Colonic mucosa (tissue), 4 donors: ENCODE measurements around the gene GULP1. TPM values are rescaled to one million over a fixed set of nuclear protein-coding genes. Genes with fewer than 3 reads are reported as not detected.

Source experiments
- DNase-seq: peaks from one replicate; pipeline ENCODE4 v3.0.0-alpha.2; 2020
- H3K27ac ChIP-seq: fragments of 200-600 bp; one replicate; pipeline ENCODE4 v1.8.0; 2021
- H3K27me3 ChIP-seq: fragments of 200-600 bp; one replicate; pipeline ENCODE4 v1.8.0; 2021
- H3K36me3 ChIP-seq: fragments of 200-600 bp; one replicate; pipeline ENCODE4 v1.8.0; 2021
- H3K4me1 ChIP-seq: fragments of 200-600 bp; one replicate; pipeline ENCODE4 v1.8.0; 2021; ENCODE audit warnings: mild to moderate bottlenecking
- H3K4me3 ChIP-seq: fragments of 200-600 bp; one replicate; pipeline ENCODE4 v1.8.0; 2021
- H3K9ac ChIP-seq, 2 donors: one replicate each; pipeline ENCODE4 v1.7.0; 2013; ENCODE audit warnings: control low read depth in 2 of 2, low read depth in 2 of 2, low read length in 2 of 2
- H3K9me3 ChIP-seq: fragments of 200-600 bp; one replicate; pipeline ENCODE4 v1.8.0; 2021
- CTCF ChIP-seq: fragments of 200-600 bp; IDR thresholded peaks from one replicate; pipeline ENCODE4 v1.8.0; 2022; ENCODE audit warnings: antibody characterized with exemption, mild to moderate bottlenecking
- intact Hi-C: fragments of 100-400 bp; cut with DNase I; formaldehyde crosslinking; loops from one replicate; pipeline ENCODE4 v1.14.1; 2022
- total RNA-seq, 2 donors: library from RNA; stranded (reverse); fragmentation: NEBNext Ultra II Directional in 1 of 2; extraction: Animal tissue kit (Norgen Biotek cat#: 25700) in 1 of 2; gene quantifications; one replicate each; pipeline ENCODE4 v1.2.1, GENCODE V29; 2021
- donor health status: healthy.
- donor health status: DM: no; HTN: no; CAD: no.
- donor health status: DM: no; HTN: no; CAD: no.

The GULP1 gene
- total RNA-seq, 2 donors from 2014 or later: 10.4 to 11.8 TPM

GRCh38 chr2:188425266-188425665 is 133.6 kb downstream of the GULP1 start:
- no peak for TF ChIP-seq CTCF
- H3K27me3 ChIP-seq: no peaks in the 10 kb centered on the region
- no peak overlapping the region for H3K9ac ChIP-seq
- H3K9me3 ChIP-seq: no peaks in the 10 kb centered on the region
- no peak overlapping the region for H3K27ac ChIP-seq
- H3K4me1 ChIP-seq: no peaks in the 10 kb centered on the region
- no peak for DNase-seq
- intact Hi-C loops: no loop called here
- no peak overlapping the region for H3K4me3 ChIP-seq
- no peaks in the 10 kb centered on the region for H3K36me3 ChIP-seq

GRCh38 chr2:188426121-188426520 is 134.4 kb downstream of the GULP1 start:
- Histone ChIP-seq H3K9me3 (no peaks in the 10 kb centered on the region), H3K4me1 (no peaks in the 10 kb centered on the region), H3K27me3 (no peaks in the 10 kb centered on the region), H3K27ac (no peak overlapping the region), H3K36me3 (no peaks in the 10 kb centered on the region), H3K4me3 (no peak overlapping the region), H3K9ac (no peak overlapping the region)
- intact Hi-C loops: no loop called here
- no peak for TF ChIP-seq CTCF
- no peak for DNase-seq

- no peak for TF ChIP-seq CTCF
- intact Hi-C loops: no loop called here
- H3K9me3 ChIP-seq: no peaks in the 10 kb centered on the region
- no peak overlapping the region for H3K27ac ChIP-seq
- H3K4me3 ChIP-seq: no peak overlapping the region
- no peaks in the 10 kb centered on the region for H3K27me3 ChIP-seq
- no peaks in the 10 kb centered on the region for H3K36me3 ChIP-seq
- H3K4me1 ChIP-seq: no peaks in the 10 kb centered on the region
- H3K9ac ChIP-seq: no peak overlapping the region
- DNase-seq: no peak
Measured at GRCh38 chr2:188430705-188431104, 139.0 kb downstream of the GULP1 start.

GRCh38 chr2:188434018-188434417 is 142.3 kb downstream of the GULP1 start:
- no peak for TF ChIP-seq CTCF
- intact Hi-C loops: no loop called here
- Histone ChIP-seq H3K36me3 (no peaks in the 10 kb centered on the region), H3K4me3 (no peak overlapping the region), H3K9me3 (no peaks in the 10 kb centered on the region), H3K9ac (no peak overlapping the region), H3K27ac (no peak overlapping the region), H3K4me1 (no peaks in the 10 kb centered on the region), H3K27me3 (no peaks in the 10 kb centered on the region)
- no peak for DNase-seq

GRCh38 chr2:188435115-188435514 is 143.4 kb downstream of the GULP1 start:
- H3K4me3 ChIP-seq: no peak overlapping the region
- no peaks in the 10 kb centered on the region for H3K27me3 ChIP-seq
- intact Hi-C loops: no loop called here
- no peaks in the 10 kb centered on the region for H3K4me1 ChIP-seq
- no peaks in the 10 kb centered on the region for H3K9me3 ChIP-seq
- H3K36me3 ChIP-seq: no peaks in the 10 kb centered on the region
- no peak for TF ChIP-seq CTCF
- no peak for DNase-seq
- no peak overlapping the region for H3K27ac ChIP-seq
- H3K9ac ChIP-seq: no peak overlapping the region

- Histone ChIP-seq H3K4me3 (no peak overlapping the region), H3K9ac (no peak overlapping the region), H3K27ac (no peak overlapping the region), H3K4me1 (no peaks in the 10 kb centered on the region), H3K27me3 (no peaks in the 10 kb centered on the region), H3K9me3 (no peaks in the 10 kb centered on the region), H3K36me3 (no peaks in the 10 kb centered on the region)
- DNase-seq: no peak
- no peak for TF ChIP-seq CTCF
- intact Hi-C loops: no loop called here
Measured at GRCh38 chr2:188437537-188437936, 145.9 kb downstream of the GULP1 start.
